ENCODE measurements around the gene CTDSPL.

Gene CTDSPL

GRCh38 chr3:37923569-37924040, 61.9 kb downstream of the CTDSPL start:
- Histone ChIP-seq H3K27ac (ENCODE audit: low read depth, low read length) (no peak overlapping the region), H3K9ac (ENCODE audit: low read depth in 1 of 2, low read length in 2 of 2) (no peak overlapping the region), H3K9me3 (ENCODE audit: control insufficient read depth in 1 of 2, low read length in 2 of 2) (peaks cover 0 to under 1% of the 10 kb centered on the region in 2 donors), H3K27me3 (ENCODE audit: control insufficient read depth in 1 of 2, insufficient read depth in 2 of 2, low read length in 2 of 2) (no peaks in the 10 kb centered on the region), H3K36me3 (ENCODE audit: control insufficient read depth in 1 of 2, insufficient read depth in 2 of 2, low read length in 2 of 2) (no peaks in the 10 kb centered on the region), H3K4me3 (ENCODE audit: low read depth in 1 of 2, low read length in 2 of 2) (no peak overlapping the region), H3K4me1 (ENCODE audit: control insufficient read depth in 1 of 2, insufficient read depth in 2 of 2, low read length in 2 of 2) (peaks cover 5 to 13% of the 10 kb centered on the region in 2 donors)

GRCh38 chr3:37924453-37924852, 62.8 kb downstream of the CTDSPL start:
- H3K27ac ChIP-seq (ENCODE audit: low read depth, low read length), result no peak overlapping the region
- peaks cover 5 to 13% of the 10 kb centered on the region in 2 donors for H3K4me1 ChIP-seq (ENCODE audit: control insufficient read depth in 1 of 2, insufficient read depth in 2 of 2, low read length in 2 of 2)

GRCh38 chr3:37925157-37925556, 63.5 kb downstream of the CTDSPL start:
- Histone ChIP-seq H3K9ac (ENCODE audit: low read depth in 1 of 2, low read length in 2 of 2) (no peak overlapping the region), H3K4me3 (ENCODE audit: low read depth in 1 of 2, low read length in 2 of 2) (no peak overlapping the region), H3K9me3 (ENCODE audit: control insufficient read depth in 1 of 2, low read length in 2 of 2) (peaks cover 2 to 6% of the 10 kb centered on the region in 2 donors), H3K4me1 (ENCODE audit: control insufficient read depth in 1 of 2, insufficient read depth in 2 of 2, low read length in 2 of 2) (peaks cover 5 to 13% of the 10 kb centered on the region in 2 donors), H3K27ac (ENCODE audit: low read depth, low read length) (no peak overlapping the region), H3K36me3 (ENCODE audit: control insufficient read depth in 1 of 2, insufficient read depth in 2 of 2, low read length in 2 of 2) (no peaks in the 10 kb centered on the region), H3K27me3 (ENCODE audit: control insufficient read depth in 1 of 2, insufficient read depth in 2 of 2, low read length in 2 of 2) (no peaks in the 10 kb centered on the region)

More at GRCh38 chr3:37924453-37924852, 62.8 kb downstream of the CTDSPL start:
- no peak overlapping the region for H3K4me3 ChIP-seq (ENCODE audit: low read depth in 1 of 2, low read length in 2 of 2)
- H3K36me3 ChIP-seq (ENCODE audit: control insufficient read depth in 1 of 2, insufficient read depth in 2 of 2, low read length in 2 of 2), result no peaks in the 10 kb centered on the region
- H3K27me3 ChIP-seq (ENCODE audit: control insufficient read depth in 1 of 2, insufficient read depth in 2 of 2, low read length in 2 of 2), result no peaks in the 10 kb centered on the region
- H3K9ac ChIP-seq (ENCODE audit: low read depth in 1 of 2, low read length in 2 of 2), result no peak overlapping the region
- peaks cover 2 to 6% of the 10 kb centered on the region in 2 donors for H3K9me3 ChIP-seq (ENCODE audit: control insufficient read depth in 1 of 2, low read length in 2 of 2)

GRCh38 chr3:37926611-37927010, 64.9 kb downstream of the CTDSPL start:
- Histone ChIP-seq H3K27me3 (ENCODE audit: control insufficient read depth in 1 of 2, insufficient read depth in 2 of 2, low read length in 2 of 2) (no peaks in the 10 kb centered on the region), H3K9me3 (ENCODE audit: control insufficient read depth in 1 of 2, low read length in 2 of 2) (peaks cover 2 to 6% of the 10 kb centered on the region in 2 donors), H3K9ac (ENCODE audit: low read depth in 1 of 2, low read length in 2 of 2) (no peak overlapping the region), H3K36me3 (ENCODE audit: control insufficient read depth in 1 of 2, insufficient read depth in 2 of 2, low read length in 2 of 2) (no peaks in the 10 kb centered on the region), H3K4me1 (ENCODE audit: control insufficient read depth in 1 of 2, insufficient read depth in 2 of 2, low read length in 2 of 2) (peaks cover 5 to 13% of the 10 kb centered on the region in 2 donors), H3K4me3 (ENCODE audit: low read depth in 1 of 2, low read length in 2 of 2) (no peak overlapping the region), H3K27ac (ENCODE audit: low read depth, low read length) (no peak overlapping the region)

- Histone ChIP-seq H3K36me3 (ENCODE audit: control insufficient read depth in 1 of 2, insufficient read depth in 2 of 2, low read length in 2 of 2) (no peaks in the 10 kb centered on the region), H3K27ac (ENCODE audit: low read depth, low read length) (no peak overlapping the region), H3K27me3 (ENCODE audit: control insufficient read depth in 1 of 2, insufficient read depth in 2 of 2, low read length in 2 of 2) (no peaks in the 10 kb centered on the region), H3K4me1 (ENCODE audit: control insufficient read depth in 1 of 2, insufficient read depth in 2 of 2, low read length in 2 of 2) (peaks cover 6 to 17% of the 10 kb centered on the region in 2 donors), H3K9ac (ENCODE audit: low read depth in 1 of 2, low read length in 2 of 2) (no peak overlapping the region), H3K4me3 (ENCODE audit: low read depth in 1 of 2, low read length in 2 of 2) (no peak overlapping the region), H3K9me3 (ENCODE audit: control insufficient read depth in 1 of 2, low read length in 2 of 2) (peaks cover 2 to 6% of the 10 kb centered on the region in 2 donors)
These were observed 68.8 kb downstream of the CTDSPL start for GRCh38 chr3:37930495-37930894.

GRCh38 chr3:37932505-37932904, 70.8 kb downstream of the CTDSPL start:
- no peak overlapping the region for H3K9ac ChIP-seq (ENCODE audit: low read depth in 1 of 2, low read length in 2 of 2)
- no peaks in the 10 kb centered on the region for H3K27me3 ChIP-seq (ENCODE audit: control insufficient read depth in 1 of 2, insufficient read depth in 2 of 2, low read length in 2 of 2)
- H3K4me3 ChIP-seq (ENCODE audit: low read depth in 1 of 2, low read length in 2 of 2), result no peak overlapping the region
- H3K27ac ChIP-seq (ENCODE audit: low read depth, low read length), result no peak overlapping the region
- H3K9me3 ChIP-seq (ENCODE audit: control insufficient read depth in 1 of 2, low read length in 2 of 2), result peaks cover 2 to 6% of the 10 kb centered on the region in 2 donors
- peaks cover 14 to 26% of the 10 kb centered on the region in 2 donors for H3K4me1 ChIP-seq (ENCODE audit: control insufficient read depth in 1 of 2, insufficient read depth in 2 of 2, low read length in 2 of 2)
- H3K36me3 ChIP-seq (ENCODE audit: control insufficient read depth in 1 of 2, insufficient read depth in 2 of 2, low read length in 2 of 2), result no peaks in the 10 kb centered on the region

GRCh38 chr3:37934631-37935289, 73.1 kb downstream of the CTDSPL start:
- Histone ChIP-seq H3K4me3 (ENCODE audit: low read depth in 1 of 2, low read length in 2 of 2) (no peak overlapping the region), H3K9me3 (ENCODE audit: control insufficient read depth in 1 of 2, low read length in 2 of 2) (no peaks in the 10 kb centered on the region), H3K27me3 (ENCODE audit: control insufficient read depth in 1 of 2, insufficient read depth in 2 of 2, low read length in 2 of 2) (no peaks in the 10 kb centered on the region), H3K4me1 (ENCODE audit: control insufficient read depth in 1 of 2, insufficient read depth in 2 of 2, low read length in 2 of 2) (peaks cover 14 to 26% of the 10 kb centered on the region in 2 donors), H3K27ac (ENCODE audit: low read depth, low read length) (no peak overlapping the region), H3K36me3 (ENCODE audit: control insufficient read depth in 1 of 2, insufficient read depth in 2 of 2, low read length in 2 of 2) (no peaks in the 10 kb centered on the region), H3K9ac (ENCODE audit: low read depth in 1 of 2, low read length in 2 of 2) (no peak overlapping the region)

- H3K27me3 ChIP-seq (ENCODE audit: control insufficient read depth in 1 of 2, insufficient read depth in 2 of 2, low read length in 2 of 2), result no peaks in the 10 kb centered on the region
- no peak overlapping the region for H3K4me3 ChIP-seq (ENCODE audit: low read depth in 1 of 2, low read length in 2 of 2)
- no peak overlapping the region for H3K9ac ChIP-seq (ENCODE audit: low read depth in 1 of 2, low read length in 2 of 2)
- H3K27ac ChIP-seq (ENCODE audit: low read depth, low read length), result no peak overlapping the region
- H3K4me1 ChIP-seq (ENCODE audit: control insufficient read depth in 1 of 2, insufficient read depth in 2 of 2, low read length in 2 of 2), result peaks cover 14 to 26% of the 10 kb centered on the region in 2 donors
- no peaks in the 10 kb centered on the region for H3K9me3 ChIP-seq (ENCODE audit: control insufficient read depth in 1 of 2, low read length in 2 of 2)
- H3K36me3 ChIP-seq (ENCODE audit: control insufficient read depth in 1 of 2, insufficient read depth in 2 of 2, low read length in 2 of 2), result no peaks in the 10 kb centered on the region
These were observed 73.6 kb downstream of the CTDSPL start for GRCh38 chr3:37935290-37935668.

- no peak overlapping the region for H3K27ac ChIP-seq (ENCODE audit: low read depth, low read length)
- no peaks in the 10 kb centered on the region for H3K27me3 ChIP-seq (ENCODE audit: control insufficient read depth in 1 of 2, insufficient read depth in 2 of 2, low read length in 2 of 2)
- H3K9ac ChIP-seq (ENCODE audit: low read depth in 1 of 2, low read length in 2 of 2), result no peak overlapping the region
- no peak overlapping the region for H3K4me3 ChIP-seq (ENCODE audit: low read depth in 1 of 2, low read length in 2 of 2)
- no peaks in the 10 kb centered on the region for H3K9me3 ChIP-seq (ENCODE audit: control insufficient read depth in 1 of 2, low read length in 2 of 2)
- H3K36me3 ChIP-seq (ENCODE audit: control insufficient read depth in 1 of 2, insufficient read depth in 2 of 2, low read length in 2 of 2), result no peaks in the 10 kb centered on the region
- peaks cover 14 to 32% of the 10 kb centered on the region in 2 donors for H3K4me1 ChIP-seq (ENCODE audit: control insufficient read depth in 1 of 2, insufficient read depth in 2 of 2, low read length in 2 of 2)
These were observed 74.3 kb downstream of the CTDSPL start for GRCh38 chr3:37935756-37936666.

- H3K27me3 ChIP-seq (ENCODE audit: control insufficient read depth in 1 of 2, insufficient read depth in 2 of 2, low read length in 2 of 2), result no peaks in the 10 kb centered on the region
- H3K36me3 ChIP-seq (ENCODE audit: control insufficient read depth in 1 of 2, insufficient read depth in 2 of 2, low read length in 2 of 2), result no peaks in the 10 kb centered on the region
- peaks cover 20 to 41% of the 10 kb centered on the region in 2 donors for H3K4me1 ChIP-seq (ENCODE audit: control insufficient read depth in 1 of 2, insufficient read depth in 2 of 2, low read length in 2 of 2)
- no peak overlapping the region for H3K27ac ChIP-seq (ENCODE audit: low read depth, low read length)
- H3K4me3 ChIP-seq (ENCODE audit: low read depth in 1 of 2, low read length in 2 of 2), result no peak overlapping the region
- no peak overlapping the region for H3K9ac ChIP-seq (ENCODE audit: low read depth in 1 of 2, low read length in 2 of 2)
- H3K9me3 ChIP-seq (ENCODE audit: control insufficient read depth in 1 of 2, low read length in 2 of 2), result no peaks in the 10 kb centered on the region
These were observed 75.5 kb downstream of the CTDSPL start for GRCh38 chr3:37937156-37937555.
